T follicular helper cell (primary cell): ENCODE data around the gene NOX5.

ENCODE experiments used
- DNase-seq: peaks from one replicate; pipeline ENCODE4 v3.0.0-alpha.2; 2020; ENCODE audit warnings: low read depth

Gene NOX5

DNA sequence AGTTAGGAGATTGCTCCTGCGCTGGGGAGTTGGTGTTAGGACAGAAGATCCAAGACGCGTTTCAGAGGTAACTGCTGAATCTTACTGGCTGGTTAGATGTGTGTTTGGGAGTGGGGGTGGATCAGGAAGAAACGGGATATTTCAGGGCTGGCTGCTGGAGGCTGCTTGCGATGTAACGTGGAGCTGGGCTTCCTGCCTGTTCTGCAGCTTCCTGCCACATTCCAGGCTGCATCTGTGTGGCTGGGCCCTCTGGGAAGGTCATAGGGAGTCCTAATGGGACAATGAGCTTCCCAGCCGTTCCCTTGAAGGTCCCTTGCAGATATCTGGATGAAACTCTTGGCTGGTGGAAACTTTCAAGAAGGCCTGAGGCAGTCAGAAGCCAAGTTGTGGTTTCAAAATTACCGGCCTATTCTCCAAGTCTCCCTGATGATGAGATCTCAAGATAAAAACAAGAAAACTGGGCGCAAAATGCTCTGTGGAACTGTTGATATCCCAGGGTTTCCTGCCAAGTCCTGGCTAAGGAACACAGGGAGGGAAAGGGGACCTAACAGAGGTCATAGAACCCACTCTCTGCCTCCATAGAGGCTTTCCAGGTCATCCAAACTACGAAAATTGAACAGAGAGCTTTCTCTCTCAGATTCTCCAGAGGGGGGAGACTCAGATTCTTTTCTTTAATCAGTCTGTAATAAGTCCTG is 67.0 kb downstream of the NOX5 start:
- no peak for DNase-seq

DNA sequence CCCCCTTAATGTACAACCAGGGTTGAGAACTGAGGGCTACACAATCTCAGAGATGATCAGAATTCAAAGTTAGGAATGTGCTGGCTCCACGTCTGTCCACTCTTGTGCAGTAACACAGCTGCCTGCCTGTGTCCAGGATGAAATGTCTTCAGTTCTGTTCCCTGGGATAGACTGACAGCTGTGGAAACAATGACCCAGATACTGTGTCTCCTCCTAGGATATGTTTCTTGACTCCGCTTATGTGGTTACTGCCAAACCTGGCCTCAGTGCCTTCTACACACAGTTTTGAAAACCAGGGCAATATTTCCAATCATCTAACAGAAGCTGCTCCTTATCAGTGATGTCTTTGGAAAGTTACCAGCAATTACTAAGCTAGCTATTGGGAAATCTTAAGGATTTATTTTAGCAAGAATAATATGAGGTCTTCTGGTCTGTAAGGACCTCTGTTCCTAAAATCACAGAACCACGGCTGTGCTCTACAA is 67.6 kb downstream of the NOX5 start:
- DNase-seq: no peak

DNA sequence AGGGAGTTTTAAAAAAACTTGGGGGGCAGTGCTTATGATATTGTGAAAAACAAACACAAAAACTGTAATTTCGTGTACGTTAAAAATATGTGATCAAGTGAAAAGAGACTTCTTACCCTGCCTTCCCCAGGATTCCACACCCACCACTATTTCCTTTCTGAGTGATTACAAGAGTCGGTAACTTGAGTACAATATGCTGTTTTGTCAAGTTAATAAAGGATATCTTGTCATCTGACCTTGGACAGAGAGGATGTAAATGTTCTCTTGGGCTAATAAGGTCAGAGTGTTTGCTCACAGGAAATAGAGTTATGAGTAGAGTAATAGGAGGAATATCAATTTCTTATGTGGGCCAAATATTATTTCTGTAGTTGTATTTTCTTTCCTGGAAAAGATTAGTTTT is 68.1 kb downstream of the NOX5 start:
- no peak for DNase-seq

DNA sequence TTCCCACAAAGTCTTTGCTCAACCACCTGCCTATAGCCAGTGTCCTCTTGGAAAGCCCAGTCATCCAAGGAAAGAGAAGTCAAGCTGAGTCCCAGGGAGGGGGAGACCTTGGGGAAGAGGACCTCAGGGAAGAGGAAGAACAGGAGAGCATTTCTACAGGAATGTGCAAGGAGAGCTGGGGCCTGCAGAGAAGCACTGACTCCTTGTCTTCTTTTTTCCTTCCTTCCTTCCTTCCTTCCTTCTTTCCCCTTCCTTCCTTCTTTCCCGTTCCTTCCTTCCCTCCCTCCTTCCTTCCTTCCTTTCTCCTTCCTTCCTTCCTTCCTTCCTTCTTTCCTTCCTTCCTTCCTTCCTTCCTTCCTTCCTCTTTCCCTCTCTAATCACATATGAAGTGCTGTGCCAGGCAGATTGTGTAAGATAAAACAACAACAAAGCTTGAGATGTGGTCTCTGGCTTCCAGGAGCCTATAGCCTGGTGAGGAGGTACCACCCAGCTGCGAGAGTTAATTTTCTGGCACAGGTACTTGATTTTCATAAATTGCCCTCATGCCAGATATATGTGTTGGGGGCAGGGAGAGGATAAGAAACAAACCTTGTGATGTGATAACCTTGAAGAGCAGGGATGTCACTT is 70.0 kb downstream of the NOX5 start:
- DNase-seq: no peak

DNA sequence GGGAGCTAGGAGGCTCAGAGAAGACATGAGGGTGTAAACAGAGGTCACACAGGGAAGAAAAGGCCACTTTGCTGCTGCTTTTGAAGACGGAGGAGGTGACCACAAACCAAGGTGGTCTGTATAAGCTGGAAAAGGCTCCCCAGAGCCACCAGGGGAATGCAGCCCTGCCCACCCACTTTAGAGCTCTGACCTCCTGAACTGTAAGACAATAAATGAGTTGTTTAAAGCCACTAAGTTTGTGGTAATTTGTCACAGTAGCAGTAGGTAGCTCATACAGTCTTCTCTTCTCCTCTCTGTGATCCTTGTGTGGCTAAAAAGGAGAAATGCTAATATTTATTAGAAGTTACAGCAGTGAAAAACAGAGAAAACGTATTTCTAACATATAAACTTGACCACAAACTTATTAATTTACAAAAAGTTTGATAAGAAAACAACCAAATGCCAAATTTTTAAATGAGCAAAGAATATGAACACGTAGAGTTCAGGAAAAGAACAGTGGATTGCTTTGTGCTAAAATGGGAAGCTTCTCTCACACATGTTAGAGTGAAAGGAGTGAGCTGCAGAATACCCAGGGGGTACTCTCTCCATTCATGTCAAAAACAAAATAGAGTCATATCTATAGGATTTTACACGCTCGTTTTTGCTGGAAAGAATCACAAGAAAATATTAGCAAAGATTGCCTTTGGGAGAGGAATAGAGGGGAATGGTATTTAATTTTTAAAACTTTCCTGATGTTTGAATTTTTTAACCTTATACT is 71.0 kb downstream of the NOX5 start:
- DNase-seq: no peak

DNA sequence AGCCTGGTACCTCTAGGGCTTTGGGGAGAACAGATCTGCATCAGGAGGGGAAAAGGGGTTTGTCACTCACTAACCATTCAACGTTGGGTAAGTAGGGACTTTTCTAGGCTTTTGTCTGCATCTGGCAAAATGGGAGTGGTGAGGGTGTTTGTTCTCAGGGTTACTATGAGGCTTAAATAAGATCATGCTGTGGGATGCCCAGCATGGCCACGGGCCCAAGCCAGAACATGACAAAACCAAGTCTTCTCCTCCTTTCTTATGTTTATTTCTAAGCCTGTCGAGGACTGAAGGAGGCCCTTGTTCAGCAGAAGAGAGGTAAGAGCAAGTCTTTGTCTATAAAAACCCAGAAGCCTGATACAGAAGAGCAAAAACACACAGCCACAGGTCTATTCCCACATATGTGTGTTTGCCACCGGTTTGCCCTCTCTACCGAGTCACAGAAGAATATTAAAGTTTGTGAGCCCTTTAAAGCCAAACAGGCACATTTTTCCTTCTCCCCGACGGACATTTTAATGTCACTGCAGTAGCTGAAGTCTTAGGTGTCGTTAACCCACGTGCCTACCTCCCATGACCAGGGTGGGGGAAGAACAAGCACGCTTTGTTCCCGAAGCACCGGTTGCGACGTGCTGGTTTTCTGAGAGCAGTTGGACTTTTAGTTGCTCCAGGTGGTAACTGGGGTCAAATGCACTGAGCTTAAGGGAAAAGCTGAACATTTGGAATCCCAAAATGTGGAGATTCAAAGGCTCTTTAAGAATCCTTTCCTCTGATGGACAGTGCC is 72.1 kb downstream of the NOX5 start:
- no peak for DNase-seq

DNA sequence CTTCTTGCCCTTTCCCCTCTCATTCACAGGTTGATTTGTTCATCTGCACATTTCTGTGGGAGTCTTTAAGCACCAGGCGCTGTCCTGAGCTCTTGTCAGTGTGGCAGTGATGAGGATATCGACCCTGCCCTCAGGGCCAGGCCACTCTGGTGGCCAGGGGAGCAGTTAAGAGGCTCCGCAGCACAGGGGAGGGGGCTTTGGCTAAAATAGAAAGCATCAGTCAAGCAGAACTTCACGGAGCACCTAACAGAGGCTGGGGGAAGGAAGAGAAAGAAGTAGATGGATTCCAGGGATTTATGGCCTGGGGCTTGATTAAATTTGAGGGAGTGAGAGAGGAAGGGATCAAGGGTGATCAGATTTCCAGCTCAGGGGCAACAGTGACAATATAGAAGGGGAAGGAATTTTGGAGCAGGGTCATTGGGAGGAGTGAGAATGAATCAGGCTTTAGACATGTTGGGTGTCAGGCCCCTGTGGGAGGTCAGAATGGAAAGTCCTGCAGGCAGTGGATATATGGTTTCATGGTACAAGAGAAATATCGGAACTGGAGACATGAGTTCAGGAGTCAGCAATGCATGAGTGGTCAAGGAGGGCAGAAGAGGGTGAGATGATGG is 73.0 kb downstream of the NOX5 start:
- DNase-seq: no peak

DNA sequence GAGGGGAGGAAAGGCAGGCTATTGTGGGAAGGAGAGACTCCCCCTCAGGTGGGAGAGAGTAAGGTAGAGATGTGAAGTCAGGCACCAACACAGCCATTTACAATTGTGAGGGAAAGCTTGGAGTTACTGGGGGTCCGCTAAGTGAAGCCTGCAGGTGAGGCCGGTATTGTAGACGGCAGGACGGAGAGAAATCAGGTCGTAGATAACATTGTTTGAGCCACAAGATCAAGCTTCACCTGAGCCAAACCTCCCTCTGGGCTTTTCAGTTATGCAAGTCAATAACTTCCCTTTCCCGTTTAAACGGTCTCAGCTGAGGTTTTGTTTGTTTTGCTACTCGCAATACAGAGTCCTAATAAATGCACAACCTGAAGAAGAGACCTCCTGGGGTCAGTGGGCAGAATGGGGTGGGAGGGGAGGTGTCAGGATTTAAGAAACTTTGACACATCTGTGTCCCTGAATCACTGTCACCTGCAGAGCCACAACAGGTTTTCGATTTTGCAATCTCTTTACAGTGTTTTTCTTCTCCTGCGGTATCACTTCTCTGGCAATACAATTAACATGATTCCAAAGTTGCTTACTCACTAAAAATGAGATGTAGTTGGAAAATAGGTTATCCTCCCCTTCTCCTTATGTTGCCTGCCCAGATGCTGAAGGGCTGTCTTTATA is 73.9 kb downstream of the NOX5 start:
- DNase-seq: no peak

DNA sequence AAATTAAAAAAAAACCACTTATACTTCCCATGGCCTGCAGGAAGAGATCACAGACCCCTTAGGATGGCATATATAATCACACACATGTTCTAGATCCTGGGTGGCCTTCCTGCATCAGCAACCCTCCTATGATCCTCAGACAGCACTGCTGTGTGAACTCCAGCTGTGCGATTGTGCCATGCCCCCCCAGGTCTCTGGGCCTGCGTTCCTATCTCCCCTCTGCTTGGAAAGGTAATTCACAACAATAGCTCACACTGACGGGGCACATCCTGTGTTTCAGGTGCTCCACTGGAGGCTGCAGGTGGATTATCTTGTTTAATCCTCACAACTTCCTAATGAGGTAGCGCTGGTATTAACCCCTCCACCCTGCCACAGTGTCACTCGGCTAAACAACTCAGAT is 74.8 kb downstream of the NOX5 start:
- no peak for DNase-seq

DNA sequence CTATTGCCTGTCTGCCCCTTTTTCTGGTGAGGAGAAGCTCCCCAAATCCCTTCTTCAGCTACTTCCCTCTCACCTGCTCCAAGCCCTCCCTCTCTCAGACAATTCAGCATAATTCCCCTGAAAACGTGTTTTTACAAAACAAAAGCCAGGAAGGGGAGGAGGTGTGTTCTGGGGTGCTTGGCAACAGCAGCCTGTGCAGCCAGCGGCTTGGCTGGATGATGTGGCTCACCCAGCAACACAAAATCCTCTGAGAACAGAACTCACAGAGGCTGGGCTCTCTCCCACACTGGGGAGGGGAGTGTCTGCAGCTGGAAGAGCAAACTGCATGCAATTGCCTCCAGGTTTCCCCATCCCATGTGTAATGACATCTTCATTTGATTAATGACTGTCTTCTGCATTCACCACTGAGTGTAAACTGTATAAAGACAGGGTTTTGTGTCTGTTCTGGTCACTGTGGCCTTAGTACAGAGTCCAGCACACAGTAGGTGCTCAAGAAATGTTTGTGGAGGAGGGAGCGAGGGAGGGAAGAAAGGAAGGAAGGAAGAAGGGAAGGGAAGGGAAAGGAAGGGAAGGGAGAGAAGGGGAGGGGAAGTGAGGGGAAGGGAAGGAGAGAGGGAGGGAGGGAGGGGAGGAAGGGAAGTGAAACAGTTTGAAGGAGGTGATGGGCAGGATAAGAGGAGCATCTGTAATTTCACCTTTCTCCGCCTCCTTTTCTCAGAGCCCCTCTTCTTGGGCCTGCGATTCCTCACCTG is 75.9 kb downstream of the NOX5 start:
- DNase-seq: no peak

DNA sequence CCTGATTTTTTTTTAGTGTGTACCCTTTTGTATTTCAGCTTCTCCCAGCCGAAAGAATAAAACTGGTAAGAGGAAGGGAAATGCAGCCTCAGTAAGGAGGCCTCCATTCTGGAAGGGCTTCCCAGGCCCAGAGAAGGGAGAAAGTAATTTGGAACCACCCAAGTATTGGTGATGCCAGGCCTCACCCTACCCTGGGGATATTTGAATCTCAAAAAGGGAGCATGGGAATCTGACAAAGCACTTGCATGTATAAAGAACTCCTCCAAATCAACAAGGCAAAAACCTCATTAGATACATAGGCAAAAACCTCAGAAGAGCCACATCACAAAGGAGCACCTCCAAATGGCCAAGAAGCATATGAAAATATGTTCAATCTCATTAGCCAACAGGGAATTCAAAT is 77.2 kb downstream of the NOX5 start:
- no peak for DNase-seq

DNA sequence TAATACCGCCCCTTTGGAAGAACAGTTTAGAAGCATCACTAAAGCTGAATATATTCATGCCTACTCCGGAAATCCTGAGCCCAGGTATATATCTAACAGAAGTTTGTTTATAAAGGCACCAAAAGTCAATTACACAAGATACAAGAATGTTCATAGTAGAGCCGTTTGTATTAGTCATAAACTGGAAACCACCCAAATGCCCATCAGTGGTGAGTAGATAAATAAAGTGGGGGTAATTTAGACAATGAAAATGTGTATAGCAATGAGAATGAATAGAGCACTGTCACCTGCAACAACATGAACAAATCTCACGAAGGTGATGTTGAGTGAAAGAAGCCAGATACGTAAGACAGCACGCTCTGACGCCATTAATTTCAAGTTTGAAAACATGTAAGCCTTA is 77.7 kb downstream of the NOX5 start:
- DNase-seq: no peak

DNA sequence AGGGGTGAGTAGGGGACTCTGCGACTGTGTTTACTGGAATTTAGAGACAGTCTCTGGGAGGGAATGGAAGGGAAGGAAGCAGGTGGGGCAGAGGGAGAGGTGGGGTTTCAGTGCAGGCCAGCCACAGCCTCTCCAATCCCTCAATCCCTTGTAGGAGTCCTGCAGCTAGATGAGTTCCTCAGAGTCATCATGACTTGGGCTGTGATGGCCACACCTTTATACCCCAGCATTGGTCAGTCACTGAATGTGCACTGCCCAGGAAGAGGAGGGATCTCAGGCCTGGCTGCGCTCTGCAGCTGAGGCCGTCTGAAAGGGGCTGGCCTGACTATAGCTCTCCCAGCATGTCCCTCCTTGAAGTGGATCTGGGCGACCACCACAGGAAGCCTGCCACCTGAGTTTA is 78.6 kb downstream of the NOX5 start:
- DNase-seq: no peak

DNA sequence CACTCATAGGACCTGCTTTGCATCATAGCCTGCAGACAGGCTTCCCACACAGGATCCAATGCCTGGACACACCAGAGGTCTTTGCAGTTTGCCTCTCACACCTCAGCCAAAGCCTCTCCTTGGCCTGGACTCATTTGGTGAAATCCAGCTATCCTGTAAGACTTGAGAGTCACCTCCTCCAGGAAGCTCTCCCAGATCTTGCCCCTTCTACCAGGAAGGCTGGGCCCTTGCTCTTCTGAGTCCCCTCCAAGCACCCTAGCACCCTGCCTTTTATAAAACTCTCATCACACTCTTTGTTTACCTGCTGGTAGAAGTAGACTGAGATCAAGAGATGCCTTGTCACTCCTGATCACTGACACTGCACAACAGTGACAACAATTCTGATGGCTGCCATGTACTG is 79.1 kb downstream of the NOX5 start:
- DNase-seq: no peak

DNA sequence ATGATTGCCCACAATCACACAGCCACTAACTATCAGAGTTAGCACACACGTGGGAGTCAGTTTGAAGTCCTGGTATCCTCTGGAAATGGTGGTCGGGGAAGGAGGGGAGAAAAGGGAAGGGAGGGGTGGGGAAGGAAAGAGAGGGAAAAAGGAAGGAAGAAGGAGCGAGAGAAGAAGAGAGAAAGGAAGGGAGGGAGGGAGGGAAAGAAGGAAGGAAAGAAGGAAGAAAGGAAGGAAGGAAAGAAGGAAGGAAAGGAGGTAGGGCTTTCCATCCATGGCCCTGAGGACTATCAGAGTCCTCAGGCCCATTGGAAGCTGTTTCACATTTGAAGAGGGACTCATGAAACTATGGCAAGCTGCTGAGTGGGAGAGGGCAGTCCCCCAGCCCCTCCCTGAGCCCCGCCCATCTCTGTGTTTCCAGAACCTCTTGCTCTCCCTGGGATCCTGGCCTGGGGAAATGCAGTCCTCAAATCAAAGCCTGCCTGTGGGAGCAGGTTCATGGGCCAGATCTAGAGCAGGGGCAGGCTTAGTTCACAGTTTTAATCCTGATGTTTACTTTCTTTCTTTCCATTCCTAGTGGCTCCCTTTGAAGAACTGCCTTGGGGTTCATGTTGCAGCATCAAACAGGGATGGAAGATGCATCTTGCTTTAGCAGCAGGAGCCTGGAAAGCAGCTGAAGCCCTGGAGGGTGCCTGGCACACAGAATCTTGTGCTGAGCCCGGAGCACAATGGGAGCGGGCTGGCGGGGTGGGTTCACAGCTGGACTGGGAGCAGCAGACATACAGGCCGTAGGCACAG is 79.8 kb downstream of the NOX5 start:
- no peak for DNase-seq

DNA sequence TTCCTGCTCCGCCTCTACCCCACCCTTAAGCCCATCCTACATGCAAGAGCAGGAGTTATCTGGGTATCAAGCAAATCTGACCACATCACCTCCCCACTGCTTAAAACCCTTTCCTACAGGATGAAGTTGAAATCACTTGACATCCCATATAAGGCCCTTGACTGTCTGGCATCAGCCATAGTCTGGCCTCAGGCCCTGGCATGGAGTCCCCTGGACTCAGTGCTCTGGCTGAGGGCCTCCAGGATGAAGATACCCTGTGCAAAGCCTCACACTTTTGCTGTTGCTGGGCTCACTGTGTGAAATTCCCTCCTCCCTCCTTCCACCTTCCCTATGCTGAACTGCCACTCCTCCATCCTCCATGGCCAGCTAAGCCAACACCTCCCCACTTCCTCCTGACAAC is 80.8 kb downstream of the NOX5 start:
- DNase-seq: no peak

DNA sequence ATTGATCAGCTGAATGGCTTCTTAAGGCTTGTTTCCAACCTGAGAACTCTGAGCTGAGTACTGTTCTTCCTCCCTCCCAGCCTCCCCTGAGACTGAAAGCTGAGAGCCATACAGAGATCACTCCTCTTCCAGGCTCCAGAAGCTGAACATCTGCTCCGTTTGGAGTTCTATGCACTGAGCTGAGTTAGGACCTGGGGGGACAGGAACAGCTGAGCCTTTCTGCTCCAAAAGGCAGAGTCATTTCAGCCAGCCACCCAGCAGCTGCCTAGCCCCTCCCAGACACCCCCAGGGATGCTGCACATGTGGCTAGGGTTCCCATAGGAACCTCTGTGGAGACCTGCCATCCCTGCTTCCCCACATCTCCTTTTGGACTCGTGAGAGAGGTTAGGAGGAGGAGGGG is 81.7 kb downstream of the NOX5 start:
- DNase-seq: no peak

DNA sequence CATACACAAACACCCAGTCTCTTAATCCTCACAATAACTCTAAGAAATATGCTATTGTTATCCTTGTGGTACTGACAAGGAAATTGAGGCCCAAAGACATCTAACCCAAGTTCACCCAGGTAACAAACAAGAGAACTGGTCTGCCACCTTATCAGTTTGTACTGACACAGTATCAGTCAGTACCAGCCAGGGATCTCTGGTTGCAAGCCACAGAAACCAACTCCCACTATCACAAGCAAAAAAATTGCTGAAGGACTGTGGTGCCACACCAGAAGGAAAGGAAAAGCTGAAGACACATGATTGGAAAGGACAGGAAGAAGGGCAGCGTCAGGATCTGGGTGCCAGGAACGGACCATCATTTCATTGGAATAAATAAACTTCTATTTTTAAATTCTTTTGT is 82.1 kb downstream of the NOX5 start:
- no peak for DNase-seq

DNA sequence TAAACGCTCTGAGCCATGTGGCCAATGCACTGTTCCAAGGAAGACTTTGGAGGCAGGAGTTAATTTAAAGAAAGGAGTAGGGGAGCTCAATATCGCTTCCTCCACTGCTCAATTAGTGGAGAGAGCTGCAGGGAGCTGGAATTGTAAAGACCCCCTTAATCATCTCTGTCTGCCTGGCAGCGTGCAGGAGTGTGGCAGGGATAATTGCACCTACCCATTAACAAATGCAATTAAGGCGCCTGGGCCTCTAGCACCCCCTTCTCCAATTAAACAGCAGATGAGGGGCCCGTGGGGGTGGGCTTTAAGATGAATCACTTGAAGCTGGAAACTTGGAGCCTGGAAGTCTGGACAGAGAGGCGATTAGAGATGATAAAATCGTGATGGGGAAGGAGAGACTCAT is 84.3 kb downstream of the NOX5 start:
- DNase-seq: no peak

DNA sequence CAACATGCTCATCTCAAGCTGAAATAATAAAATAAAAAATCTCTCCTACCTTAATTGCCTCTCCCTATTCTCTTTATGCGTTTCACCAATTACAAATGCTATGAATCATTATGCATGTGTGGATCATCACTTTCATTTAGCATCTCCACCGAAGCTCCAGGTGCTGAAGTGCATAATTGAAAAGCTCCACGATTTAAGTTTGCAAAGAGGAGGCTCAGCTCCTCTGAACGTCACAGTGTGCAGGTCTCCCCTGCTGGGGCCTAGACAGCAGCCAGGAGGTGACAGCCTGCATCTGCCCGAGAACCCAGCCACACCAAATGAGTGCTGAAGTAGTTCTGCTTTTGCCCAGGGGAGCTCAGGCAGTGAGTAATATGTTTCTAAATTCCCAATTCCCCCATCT is 85.4 kb downstream of the NOX5 start:
- DNase-seq: no peak
